Activated T-helper 9 cell treated with anti-CD3 and anti-CD28 coated beads, Interleukin-2, amount 50 U/mL, for 16 hours (primary cell): ENCODE results near the gene ALDH16A1.

ENCODE experiments used
- DNase-seq: peaks from one replicate; pipeline ENCODE4 v3.0.0-alpha.2; 2020; ENCODE audit warnings: low read depth

The ALDH16A1 gene

GRCh38 chr19:49515767-49516166 lies 62.7 kb downstream of the ALDH16A1 start:
- no peak for DNase-seq

GRCh38 chr19:49518033-49518432 lies 65.0 kb downstream of the ALDH16A1 start:
- DNase-seq: no peak
